HG02884 (cell line): Measurements from ENCODE around the gene THAP9.
A peak's percentile ranks its signal among the peaks of the same experiment; 100 is the strongest.
"Not testable (repeated sequence)": the region's sequence is repeated elsewhere in the genome, so short reads cannot be mapped to it uniquely, and the experiment has no call there.

Experiments
- ATAC-seq: cut with Tn5 transposase; IDR thresholded peaks from one replicate; pipeline ENCODE4 v1.9.1; 2021; ENCODE audit warnings: mild to moderate bottlenecking, moderate library complexity; ENCODE audit not compliant: unreplicated experiment

The THAP9 gene

DNA sequence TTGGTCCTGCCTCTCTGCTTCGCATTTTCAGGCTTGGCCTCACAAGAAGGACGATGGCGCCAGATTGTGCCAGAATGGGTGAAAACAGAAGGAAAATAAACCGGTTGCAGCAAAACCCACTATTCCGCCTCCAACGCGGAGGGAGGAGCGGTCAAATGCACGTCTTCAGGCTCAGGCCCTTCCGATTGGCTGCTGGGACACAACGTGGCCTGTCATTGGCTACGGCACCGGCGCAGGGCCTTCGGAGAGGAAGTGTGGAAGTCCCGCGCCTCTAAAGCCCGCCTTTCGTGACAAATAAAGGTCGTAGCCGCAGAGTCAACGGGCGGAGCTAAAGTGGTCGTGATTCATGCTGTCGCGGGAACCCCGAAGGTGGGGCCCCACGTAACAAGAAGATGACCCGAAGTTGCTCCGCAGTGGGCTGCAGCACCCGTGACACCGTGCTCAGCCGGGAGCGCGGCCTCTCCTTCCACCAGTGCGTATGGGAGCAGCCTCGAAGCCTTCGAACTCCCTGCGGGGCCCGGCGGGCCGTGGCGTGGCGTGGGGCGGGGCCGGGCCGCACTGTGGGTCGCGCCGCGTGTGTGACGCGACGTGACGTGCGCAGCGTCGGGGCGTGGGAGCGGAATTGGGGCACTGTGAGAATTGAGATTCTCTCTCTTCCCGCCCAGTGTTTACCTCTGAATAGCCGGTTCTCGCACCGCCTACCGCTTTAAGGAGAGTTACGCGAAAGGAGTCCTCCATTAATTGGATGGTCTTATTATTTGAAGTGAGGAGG, at the start of gene THAP9:
THAP9 (plus strand) TSS at position 325 of the 772 bp plus-strand sequence; CDS start at position 393, 68 bp downstream.
- ATAC-seq: peak; percentile 86

- ATAC-seq: no peak
Observed at GRCh38 chr4:82851318-82851717, 49.2 kb upstream of the THAP9 start.

DNA sequence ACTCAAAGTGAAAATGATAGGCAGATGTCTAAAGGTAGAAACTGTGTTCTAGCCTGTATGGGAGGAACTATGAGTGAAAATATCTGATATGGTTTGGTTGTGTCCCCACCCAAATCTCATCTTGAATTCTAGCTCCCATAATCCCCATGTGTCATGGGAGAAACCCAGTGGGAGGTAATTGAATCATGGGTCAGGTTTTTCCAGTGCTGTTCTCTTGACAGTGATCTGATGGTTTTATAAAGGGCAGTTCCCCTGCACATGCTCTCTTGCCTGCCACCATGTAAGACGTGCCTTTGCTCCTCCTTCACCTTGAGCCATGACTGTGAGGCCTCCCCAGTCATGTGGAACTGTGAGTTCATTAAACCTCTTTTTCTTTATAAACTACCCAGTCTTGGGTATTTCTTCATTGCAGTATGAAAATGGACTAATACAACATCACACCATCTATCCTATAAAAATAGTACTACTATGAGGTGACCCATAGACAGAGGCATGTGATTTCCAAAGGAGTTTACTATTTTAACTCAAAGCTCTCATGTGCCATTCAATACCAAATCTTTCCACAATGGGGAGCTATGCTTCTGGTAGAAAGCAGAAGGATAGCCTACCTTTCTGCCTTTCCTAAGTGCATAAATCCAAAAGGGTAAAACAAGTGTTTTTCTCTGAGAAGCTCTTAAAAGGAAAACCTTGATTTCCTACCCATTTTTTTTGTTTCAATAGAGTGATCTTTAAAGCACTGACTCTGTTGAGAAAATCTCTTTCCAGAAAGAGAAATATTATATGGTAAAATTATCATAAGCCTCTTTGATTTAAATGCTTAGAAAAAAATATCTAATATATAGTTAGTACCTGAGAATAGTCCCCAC, 48.4 kb upstream of the THAP9 start:
- ATAC-seq: no peak

GRCh38 chr4:82852751-82853285, 47.7 kb upstream of the THAP9 start:
- ATAC-seq: no peak

DNA sequence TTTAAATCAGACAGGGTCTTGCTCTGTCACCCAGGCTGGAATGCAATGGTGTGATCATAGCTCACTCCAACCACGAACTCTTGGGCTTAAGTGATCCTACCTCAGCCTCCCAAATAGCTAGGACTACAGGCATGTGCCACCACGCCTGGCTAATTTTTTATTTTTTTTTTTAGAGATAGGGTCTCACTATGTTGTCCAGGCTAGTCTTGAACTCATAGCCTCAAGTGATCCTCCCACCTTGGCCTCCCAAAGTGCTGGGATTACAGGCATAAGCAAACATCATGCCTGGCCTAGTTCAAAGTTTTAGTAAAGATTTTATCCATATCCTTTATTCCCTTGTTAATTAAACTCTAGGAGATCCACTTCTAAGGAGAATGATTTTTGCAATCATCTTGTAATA, 40.0 kb upstream of the THAP9 start:
- ATAC-seq: not testable (repeated sequence)

GRCh38 chr4:82861529-82861928, 39.0 kb upstream of the THAP9 start:
- ATAC-seq: no peak

DNA sequence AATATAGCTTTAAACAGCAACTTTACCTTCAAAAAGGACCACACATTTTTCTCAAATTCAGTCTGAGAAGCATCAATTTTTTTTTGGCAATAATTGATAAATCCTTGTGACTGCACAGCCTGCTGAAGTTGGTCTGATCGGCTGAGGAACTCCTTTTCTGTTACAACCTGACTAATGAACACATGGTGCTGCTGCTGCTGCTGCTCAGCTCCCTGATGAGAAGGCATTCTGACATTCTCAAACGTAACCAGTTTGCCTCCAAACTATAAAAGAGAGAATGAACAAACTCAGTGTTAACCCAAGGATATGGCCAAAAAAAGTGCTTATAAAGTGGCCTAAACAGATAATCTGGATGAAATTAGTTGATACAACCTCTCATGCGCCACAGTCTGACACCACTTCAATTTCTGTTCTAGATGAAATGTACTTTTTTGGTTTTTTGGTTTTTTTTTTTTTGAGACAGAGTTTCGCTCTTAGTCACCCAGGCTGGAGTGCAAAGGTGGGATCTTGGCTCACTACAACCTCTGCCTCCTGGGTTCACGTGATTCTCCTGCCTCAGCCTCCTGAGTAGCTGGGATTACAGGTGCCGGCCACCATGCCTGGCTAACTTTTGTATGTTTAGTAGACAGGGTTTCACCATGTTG, 36.1 kb upstream of the THAP9 start:
- no peak for ATAC-seq

- ATAC-seq: no peak
Observed at GRCh38 chr4:82865592-82865991, 34.9 kb upstream of the THAP9 start.

DNA sequence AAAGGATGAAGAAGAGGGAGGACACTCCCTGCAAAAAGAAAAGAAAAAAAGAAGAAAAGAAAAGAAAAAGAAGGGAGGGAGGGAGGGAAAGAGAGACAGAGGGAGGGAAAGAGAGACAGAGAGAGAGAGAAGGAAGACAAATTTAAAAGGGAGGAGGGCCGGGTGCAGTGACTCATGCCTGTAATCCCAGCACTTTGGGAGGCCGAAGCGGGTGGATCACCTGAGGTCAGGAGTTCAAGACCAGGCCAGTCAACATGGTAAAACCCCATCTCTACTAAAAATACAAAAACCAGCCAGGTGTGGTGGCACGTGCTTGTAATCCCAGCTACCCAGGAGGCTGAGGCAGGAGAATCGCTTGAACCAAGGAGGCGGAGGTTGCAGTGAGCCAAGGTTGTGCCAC, 34.5 kb upstream of the THAP9 start:
- not testable (repeated sequence) for ATAC-seq

GRCh38 chr4:82866706-82867385, 33.7 kb upstream of the THAP9 start:
- no peak for ATAC-seq

DNA sequence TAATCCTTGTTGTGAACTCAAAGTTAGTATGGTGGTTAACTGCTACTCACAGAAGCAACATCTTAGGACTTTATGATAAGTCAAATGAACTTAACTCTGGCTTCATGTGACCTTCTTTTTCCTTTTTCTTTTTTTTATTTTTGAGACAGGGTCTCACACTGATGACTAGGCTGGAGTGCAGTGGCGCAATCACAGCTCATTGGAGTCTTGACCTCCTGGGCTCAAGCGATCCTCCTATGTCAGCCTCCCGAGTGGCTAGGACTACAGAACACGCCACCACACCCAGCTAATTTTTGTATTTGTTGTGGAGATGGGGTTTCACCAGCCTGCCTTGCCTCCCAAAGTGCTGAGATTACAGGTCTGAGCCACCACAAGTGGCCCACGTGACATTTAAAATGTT, 32.0 kb upstream of the THAP9 start:
- no peak for ATAC-seq

GRCh38 chr4:82885410-82885809, 15.1 kb upstream of the THAP9 start:
- no peak for ATAC-seq

DNA sequence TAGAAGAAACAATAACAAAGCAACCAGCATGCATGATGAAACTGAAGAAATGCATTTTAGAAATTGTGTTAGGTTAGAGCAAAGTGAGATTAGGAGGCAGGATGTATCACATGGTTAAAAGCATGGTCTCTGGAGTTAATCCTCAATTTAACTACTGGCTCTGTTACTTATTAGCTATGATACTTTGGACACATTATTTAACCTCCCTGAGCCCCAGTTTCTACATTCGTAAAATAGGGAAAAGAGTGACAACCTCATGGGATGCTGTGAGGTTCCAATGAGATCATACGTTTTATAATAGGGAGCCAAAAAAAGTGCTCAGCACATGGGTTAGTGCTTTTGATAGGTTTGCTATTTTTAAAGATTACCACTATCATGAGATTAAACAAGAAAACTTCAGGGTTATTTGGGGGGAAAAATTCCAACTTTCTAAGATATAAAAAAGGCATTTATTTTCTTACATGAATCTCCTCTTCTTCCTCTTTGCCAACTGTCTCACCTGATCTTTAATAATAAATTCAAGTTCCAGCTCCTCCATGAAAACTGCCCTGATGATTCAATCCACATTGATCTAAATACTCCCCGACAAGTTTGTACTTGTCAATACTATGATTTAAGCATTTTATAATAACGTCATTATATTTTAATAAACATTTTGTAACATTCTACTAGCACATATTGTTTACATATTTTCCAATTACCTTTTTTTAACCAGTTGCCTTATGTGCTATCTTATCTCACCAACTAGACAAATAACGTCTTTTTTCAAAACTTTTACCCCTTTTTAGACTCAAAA, 14.2 kb upstream of the THAP9 start:
- ATAC-seq: no peak

GRCh38 chr4:82889287-82889686, 11.2 kb upstream of the THAP9 start:
- ATAC-seq: no peak

DNA sequence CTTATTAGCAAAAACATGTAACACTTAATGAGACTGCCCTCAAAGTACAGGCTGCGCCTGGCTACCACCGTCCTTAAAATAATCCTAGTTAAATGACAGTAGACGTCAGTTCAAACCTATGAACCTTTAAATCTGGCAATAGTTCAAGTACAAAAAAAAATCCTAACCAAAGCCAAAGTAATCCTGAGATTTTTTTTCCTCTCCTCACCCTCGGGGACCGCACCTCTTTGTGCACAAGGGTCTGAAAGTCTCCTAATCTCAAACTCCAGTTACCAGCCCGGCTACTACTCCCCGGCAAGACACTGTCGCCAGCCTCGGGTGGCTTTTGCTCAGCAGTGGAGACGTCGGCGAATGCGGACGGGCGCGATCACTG, 10.0 kb upstream of the THAP9 start:
- ATAC-seq: peak; percentile 1

DNA sequence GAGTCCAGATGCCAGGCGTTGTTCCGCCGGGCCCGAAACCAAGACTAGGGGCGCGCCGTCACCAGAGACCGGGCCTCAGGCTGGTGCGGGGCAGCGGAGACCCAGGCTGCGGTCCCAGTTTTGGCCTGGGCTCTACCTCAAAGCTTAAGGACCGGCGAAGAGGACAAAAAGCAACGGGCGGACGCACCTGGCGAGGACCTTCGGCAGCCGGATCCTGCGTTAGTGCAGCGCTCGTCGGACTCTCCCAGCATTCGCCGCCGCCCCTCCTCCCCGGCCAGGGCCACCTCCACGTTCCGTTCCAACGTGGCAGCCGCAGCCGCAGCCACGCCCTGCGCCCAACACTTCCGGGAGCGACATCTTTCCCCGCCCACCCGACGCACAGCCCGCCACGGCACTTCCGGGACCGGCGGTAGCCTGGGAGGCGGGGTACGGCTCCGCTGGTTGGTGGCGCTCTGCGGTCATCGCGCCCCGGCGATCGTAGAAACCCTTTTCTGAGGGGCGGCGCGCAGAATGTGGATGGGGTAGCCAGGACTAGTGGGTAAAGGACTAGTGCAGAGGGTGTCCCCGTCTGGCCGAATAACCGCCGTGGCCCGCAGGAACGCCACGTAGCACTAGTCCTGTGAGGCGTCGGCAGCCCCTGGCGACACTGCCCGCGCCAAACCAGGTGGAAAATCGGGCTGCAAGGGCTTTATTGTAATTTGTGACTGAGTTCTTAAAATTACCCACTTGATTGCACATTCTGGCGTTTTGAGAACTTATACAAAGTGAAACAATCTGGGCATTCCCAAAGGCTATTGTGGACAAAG, 9.4 kb upstream of the THAP9 start, which contains the start of gene SEC31A:
SEC31A (minus strand) TSS at position 253 of the 806 bp plus-strand sequence. CDS start 9,217 bp downstream, outside the sequence.
- peak; percentile 90 for ATAC-seq

GRCh38 chr4:82891707-82892466, 8.6 kb upstream of the THAP9 start:
- ATAC-seq: no peak

DNA sequence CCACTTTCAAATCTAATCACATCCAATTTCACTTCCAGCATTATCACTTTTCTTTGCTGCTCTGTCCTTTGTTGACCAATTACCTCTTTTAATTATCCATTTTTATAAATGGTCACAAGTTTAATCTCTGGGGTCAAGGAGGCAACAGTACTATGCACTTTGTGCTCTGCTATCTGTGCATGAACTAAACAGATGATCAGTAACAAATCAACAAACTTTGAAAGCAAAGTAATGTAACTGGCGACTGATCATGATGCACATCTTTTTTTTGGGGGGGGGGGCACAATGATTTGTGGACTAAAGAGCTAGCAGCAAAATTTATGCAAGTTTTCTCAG, 8.1 kb upstream of the THAP9 start:
- ATAC-seq: no peak
